ENCODE data around the gene PAEP. TPM values are rescaled to one million over a fixed set of nuclear protein-coding genes. Genes with fewer than 3 reads are reported as not detected.
"Not testable (repeated sequence)": the region's sequence is repeated elsewhere in the genome, so short reads cannot be mapped to it uniquely, and the experiment has no call there.

PAEP gene
- total RNA-seq, 1 donor from 2014 or later, result not detected

GRCh38 chr9:135521608-135522095 lies 39.9 kb upstream of the PAEP start:
- intact Hi-C loops (cut with micrococcal nuclease), result no loop called here
- no peak overlapping the region for H3K4me3 Mint-ChIP-seq (ENCODE audit: low read depth)
- no peaks in the 10 kb centered on the region for H3K4me1 Mint-ChIP-seq (ENCODE audit: low read depth)

GRCh38 chr9:135522137-135522877 lies 39.2 kb upstream of the PAEP start:
- Mint-ChIP-seq H3K4me3 (ENCODE audit: low read depth) (no peak overlapping the region), H3K9me3 (no peaks in the 10 kb centered on the region), H3K4me1 (ENCODE audit: low read depth) (no peaks in the 10 kb centered on the region), H3K36me3 (ENCODE audit: low read depth) (no peaks in the 10 kb centered on the region), H3K27ac (no peak overlapping the region), H3K27me3 (ENCODE audit: low read depth) (peaks cover 13% of the 10 kb centered on the region)
- intact Hi-C loops (cut with micrococcal nuclease), result no loop called here
- DNase-seq (ENCODE audit: low spot score), result no peak

More at GRCh38 chr9:135521608-135522095, 39.9 kb upstream of the PAEP start:
- no peaks in the 10 kb centered on the region for H3K36me3 Mint-ChIP-seq (ENCODE audit: low read depth)
- no peak overlapping the region for H3K27ac Mint-ChIP-seq
- H3K27me3 Mint-ChIP-seq (ENCODE audit: low read depth), result peaks cover 13% of the 10 kb centered on the region
- no peak for DNase-seq (ENCODE audit: low spot score)
- no peaks in the 10 kb centered on the region for H3K9me3 Mint-ChIP-seq

GRCh38 chr9:135522931-135523330 lies 38.6 kb upstream of the PAEP start:
- Mint-ChIP-seq H3K27me3 (ENCODE audit: low read depth) (peaks cover 11% of the 10 kb centered on the region), H3K36me3 (ENCODE audit: low read depth) (no peaks in the 10 kb centered on the region), H3K4me3 (ENCODE audit: low read depth) (no peak overlapping the region), H3K4me1 (ENCODE audit: low read depth) (no peaks in the 10 kb centered on the region), H3K9me3 (no peaks in the 10 kb centered on the region), H3K27ac (no peak overlapping the region)
- DNase-seq (ENCODE audit: low spot score), result no peak
- intact Hi-C loops (cut with micrococcal nuclease), result no loop called here

- H3K4me1 Mint-ChIP-seq (ENCODE audit: low read depth), result no peaks in the 10 kb centered on the region
- H3K27me3 Mint-ChIP-seq (ENCODE audit: low read depth), result peaks cover 7% of the 10 kb centered on the region
- no peak overlapping the region for H3K4me3 Mint-ChIP-seq (ENCODE audit: low read depth)
- H3K27ac Mint-ChIP-seq, result no peak overlapping the region
- intact Hi-C loops (cut with micrococcal nuclease), result no loop called here
- no peak for DNase-seq (ENCODE audit: low spot score)
- no peaks in the 10 kb centered on the region for H3K9me3 Mint-ChIP-seq
- no peaks in the 10 kb centered on the region for H3K36me3 Mint-ChIP-seq (ENCODE audit: low read depth)
These were observed 37.9 kb upstream of the PAEP start for GRCh38 chr9:135523521-135524129.

- Mint-ChIP-seq H3K4me1 (ENCODE audit: low read depth) (no peaks in the 10 kb centered on the region), H3K27me3 (ENCODE audit: low read depth) (peaks cover 5% of the 10 kb centered on the region), H3K9me3 (no peaks in the 10 kb centered on the region), H3K27ac (no peak overlapping the region), H3K4me3 (ENCODE audit: low read depth) (no peak overlapping the region), H3K36me3 (ENCODE audit: low read depth) (no peaks in the 10 kb centered on the region)
- no peak for DNase-seq (ENCODE audit: low spot score)
- intact Hi-C loops (cut with micrococcal nuclease), result no loop called here
These were observed 37.3 kb upstream of the PAEP start for GRCh38 chr9:135524130-135524861.

GRCh38 chr9:135525241-135526088 lies 36.1 kb upstream of the PAEP start:
- intact Hi-C loops (cut with micrococcal nuclease), result no loop called here
- Mint-ChIP-seq H3K27me3 (ENCODE audit: low read depth) (no peaks in the 10 kb centered on the region), H3K9me3 (no peaks in the 10 kb centered on the region), H3K36me3 (ENCODE audit: low read depth) (no peaks in the 10 kb centered on the region), H3K4me3 (ENCODE audit: low read depth) (no peak overlapping the region), H3K27ac (no peak overlapping the region), H3K4me1 (ENCODE audit: low read depth) (no peaks in the 10 kb centered on the region)
- DNase-seq (ENCODE audit: low spot score), result no peak

GRCh38 chr9:135526089-135526729 lies 35.3 kb upstream of the PAEP start:
- Mint-ChIP-seq H3K4me3 (ENCODE audit: low read depth) (no peak overlapping the region), H3K36me3 (ENCODE audit: low read depth) (no peaks in the 10 kb centered on the region), H3K27me3 (ENCODE audit: low read depth) (no peaks in the 10 kb centered on the region), H3K9me3 (no peaks in the 10 kb centered on the region), H3K4me1 (ENCODE audit: low read depth) (no peaks in the 10 kb centered on the region), H3K27ac (no peak overlapping the region)
- DNase-seq (ENCODE audit: low spot score), result no peak
- intact Hi-C loops (cut with micrococcal nuclease), result no loop called here

- intact Hi-C loops (cut with micrococcal nuclease), result no loop called here
- DNase-seq (ENCODE audit: low spot score), result no peak
- no peak overlapping the region for H3K27ac Mint-ChIP-seq
- no peaks in the 10 kb centered on the region for H3K27me3 Mint-ChIP-seq (ENCODE audit: low read depth)
- H3K36me3 Mint-ChIP-seq (ENCODE audit: low read depth), result no peaks in the 10 kb centered on the region
- H3K9me3 Mint-ChIP-seq, result no peaks in the 10 kb centered on the region
- no peaks in the 10 kb centered on the region for H3K4me1 Mint-ChIP-seq (ENCODE audit: low read depth)
- H3K4me3 Mint-ChIP-seq (ENCODE audit: low read depth), result no peak overlapping the region
These were observed 34.6 kb upstream of the PAEP start for GRCh38 chr9:135526730-135527571.

GRCh38 chr9:135528842-135529435 lies 32.6 kb upstream of the PAEP start:
- H3K36me3 Mint-ChIP-seq (ENCODE audit: low read depth); H3K9me3 Mint-ChIP-seq; intact Hi-C loops (cut with micrococcal nuclease); H3K4me3 Mint-ChIP-seq (ENCODE audit: low read depth); DNase-seq (ENCODE audit: low spot score); H3K27me3 Mint-ChIP-seq (ENCODE audit: low read depth); H3K4me1 Mint-ChIP-seq (ENCODE audit: low read depth); H3K27ac Mint-ChIP-seq: not testable (repeated sequence)

- intact Hi-C loops (cut with micrococcal nuclease), result no loop called here
- peaks cover 6% of the 10 kb centered on the region for H3K27me3 Mint-ChIP-seq (ENCODE audit: low read depth)
- no peaks in the 10 kb centered on the region for H3K36me3 Mint-ChIP-seq (ENCODE audit: low read depth)
- no peak overlapping the region for H3K4me3 Mint-ChIP-seq (ENCODE audit: low read depth)
- H3K27ac Mint-ChIP-seq, result no peak overlapping the region
- no peaks in the 10 kb centered on the region for H3K9me3 Mint-ChIP-seq
- DNase-seq (ENCODE audit: low spot score), result no peak
- H3K4me1 Mint-ChIP-seq (ENCODE audit: low read depth), result no peaks in the 10 kb centered on the region
These were observed 31.4 kb upstream of the PAEP start for GRCh38 chr9:135530146-135530545.

- H3K27ac Mint-ChIP-seq, result no peak overlapping the region
- no peaks in the 10 kb centered on the region for H3K4me1 Mint-ChIP-seq (ENCODE audit: low read depth)
- no peak for DNase-seq (ENCODE audit: low spot score)
- H3K4me3 Mint-ChIP-seq (ENCODE audit: low read depth), result no peak overlapping the region
- H3K9me3 Mint-ChIP-seq, result no peaks in the 10 kb centered on the region
- intact Hi-C loops (cut with micrococcal nuclease), result no loop called here
- H3K36me3 Mint-ChIP-seq (ENCODE audit: low read depth), result no peaks in the 10 kb centered on the region
- peaks cover 6% of the 10 kb centered on the region for H3K27me3 Mint-ChIP-seq (ENCODE audit: low read depth)
These were observed 30.5 kb upstream of the PAEP start for GRCh38 chr9:135531096-135531495.

Measured in activated T-helper 2 cell treated with anti-CD3 and anti-CD28 coated beads, Interferon-gamma antibody, Interleukin-2, Interleukin-4, amounts not matched to agents 10 μg/mL and 5 μg/mL and 100 μg/mL, durations not matched to agents 14 hours and 24 hours and 36 hours (primary cell).